HG03066 (cell line): ENCODE measurements around the gene F9.

Experiments
- ATAC-seq: cut with Tn5 transposase; IDR thresholded peaks from one replicate; pipeline ENCODE4 v1.9.1; 2021; ENCODE audit warnings: low read depth; ENCODE audit not compliant: unreplicated experiment

Gene F9

DNA sequence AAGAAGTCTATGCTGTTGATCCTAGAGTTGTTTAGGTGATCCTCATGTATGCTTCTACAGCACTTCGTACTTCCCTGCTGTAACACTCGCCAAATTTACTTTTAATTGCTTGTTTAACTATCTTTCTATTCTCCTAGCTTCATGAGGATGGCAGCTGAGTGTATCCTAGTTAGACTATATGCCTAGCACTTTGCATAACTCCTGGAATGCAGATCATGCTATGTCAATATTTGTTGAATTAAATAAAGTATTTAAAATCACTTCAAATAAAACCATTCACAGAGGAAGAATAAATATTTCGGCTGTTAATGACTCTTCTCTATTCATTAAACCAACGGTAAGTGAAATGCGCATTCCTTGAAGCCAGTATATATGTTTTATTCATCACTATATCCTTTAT is 55.1 kb downstream of the F9 start:
- ATAC-seq = no peak

DNA sequence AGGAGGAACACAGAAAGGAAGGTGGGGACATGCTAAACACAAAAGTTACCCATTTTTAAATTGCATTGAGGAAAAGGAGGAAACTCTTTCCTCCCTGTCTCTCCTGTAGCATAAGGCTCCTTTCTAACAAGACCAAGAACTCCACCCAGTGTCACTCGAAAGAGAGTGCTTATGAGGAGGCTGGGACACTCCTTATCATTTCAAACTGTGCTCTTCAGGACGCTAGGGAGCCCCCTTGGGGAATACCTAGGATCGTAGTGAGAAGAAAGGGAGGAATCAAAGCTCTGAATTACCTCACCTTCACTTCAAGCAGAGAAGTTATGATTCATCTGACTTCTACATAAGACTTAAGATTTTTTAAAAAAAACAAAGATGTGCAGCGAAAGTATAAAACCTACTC is 65.5 kb downstream of the F9 start:
- no peak for ATAC-seq

DNA sequence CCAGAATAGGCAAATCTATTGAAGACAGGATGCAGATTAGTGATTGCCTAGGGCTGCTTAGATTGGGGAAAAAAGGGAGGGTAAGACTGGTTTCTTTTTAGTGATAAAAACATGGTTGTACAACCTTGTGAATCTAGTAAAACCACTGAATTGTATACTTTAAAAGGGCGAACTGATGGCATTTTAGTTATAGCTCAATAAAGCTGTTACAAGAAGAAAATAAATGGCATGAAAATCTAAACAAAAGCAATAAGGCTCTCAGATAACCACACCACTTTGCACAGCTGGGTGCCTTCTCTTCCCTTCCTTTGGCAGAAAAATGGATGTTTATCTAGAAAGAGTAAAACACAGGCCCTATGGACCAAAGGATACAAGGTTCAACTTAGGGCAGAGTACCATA is 69.6 kb downstream of the F9 start:
- no peak for ATAC-seq
